Measurements from ENCODE around the gene BAX. TPM values are rescaled to one million over a fixed set of nuclear protein-coding genes. Genes with fewer than 3 reads are reported as not detected.

Gene BAX
- polyA plus RNA-seq, 2 of the 4 experiments (the other 2 are of a cell fraction) = 134 to 299 TPM

DNA sequence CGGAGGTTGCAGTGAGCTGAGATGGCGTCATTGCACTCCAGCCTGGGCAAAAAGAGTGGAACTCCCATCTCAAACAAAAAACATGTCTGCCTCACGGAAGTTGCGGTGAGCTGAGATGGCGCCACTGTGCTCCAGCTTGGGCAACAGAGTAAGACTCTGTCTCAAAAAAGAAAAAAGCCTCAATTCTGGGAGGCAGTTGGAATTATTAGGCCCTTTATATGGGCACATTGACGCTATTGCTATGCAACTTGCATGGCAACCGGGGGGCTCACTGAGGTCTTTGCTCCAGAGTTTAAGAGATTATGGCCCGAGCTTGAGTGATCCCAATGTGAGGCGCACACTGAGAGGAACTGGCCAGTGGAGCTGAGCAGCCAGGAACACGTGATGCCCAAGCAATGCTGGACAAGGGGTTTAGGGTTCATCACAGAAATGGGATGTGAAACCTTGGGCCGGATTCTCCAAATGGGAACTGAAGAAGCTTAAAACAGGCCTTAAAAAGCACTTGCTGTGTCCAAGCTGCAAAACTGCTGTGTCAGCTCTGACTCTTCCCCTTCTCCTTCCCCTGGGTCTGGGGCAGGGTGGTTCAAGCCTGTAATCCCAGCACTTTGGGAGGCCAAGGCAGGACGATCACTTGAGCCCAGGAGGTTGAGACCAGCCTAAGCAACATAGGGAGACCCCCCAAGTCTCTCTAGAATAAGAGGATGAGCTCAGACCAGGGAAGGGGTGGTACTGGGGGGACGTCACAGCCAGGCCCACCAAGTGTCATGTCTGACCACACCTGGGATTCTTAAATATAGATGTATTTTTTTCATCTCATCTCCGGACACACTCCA, 12.9 kb downstream of the BAX start (continued):
- TF ChIP-seq, protein P1, sequence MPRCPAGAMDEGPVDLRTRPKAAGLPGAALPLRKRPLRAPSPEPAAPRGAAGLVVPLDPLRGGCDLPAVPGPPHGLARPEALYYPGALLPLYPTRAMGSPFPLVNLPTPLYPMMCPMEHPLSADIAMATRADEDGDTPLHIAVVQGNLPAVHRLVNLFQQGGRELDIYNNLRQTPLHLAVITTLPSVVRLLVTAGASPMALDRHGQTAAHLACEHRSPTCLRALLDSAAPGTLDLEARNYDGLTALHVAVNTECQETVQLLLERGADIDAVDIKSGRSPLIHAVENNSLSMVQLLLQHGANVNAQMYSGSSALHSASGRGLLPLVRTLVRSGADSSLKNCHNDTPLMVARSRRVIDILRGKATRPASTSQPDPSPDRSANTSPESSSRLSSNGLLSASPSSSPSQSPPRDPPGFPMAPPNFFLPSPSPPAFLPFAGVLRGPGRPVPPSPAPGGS (IDR thresholded peaks at IDR 0.05) = peak; percentile 94
- TF ChIP-seq CEBPB (IDR thresholded peaks at IDR 0.05) = peak in 1 of 2 experiments; percentile 2; a peak in 2 of 4 replicates
- no peak for TF ChIP-seq KDM5A (IDR thresholded peaks at IDR 0.05)
- no peak for TF ChIP-seq RFX5 (IDR thresholded peaks at IDR 0.05)
- TF ChIP-seq EHF (CRISPR knock-in tag; IDR thresholded peaks at IDR 0.05) = no peak; the same call in 1 of the 2 replicates
- peak; percentile 97 for TF ChIP-seq TFCP2L1 (CRISPR knock-in tag; IDR thresholded peaks at IDR 0.05)
- TF ChIP-seq, protein P2, sequence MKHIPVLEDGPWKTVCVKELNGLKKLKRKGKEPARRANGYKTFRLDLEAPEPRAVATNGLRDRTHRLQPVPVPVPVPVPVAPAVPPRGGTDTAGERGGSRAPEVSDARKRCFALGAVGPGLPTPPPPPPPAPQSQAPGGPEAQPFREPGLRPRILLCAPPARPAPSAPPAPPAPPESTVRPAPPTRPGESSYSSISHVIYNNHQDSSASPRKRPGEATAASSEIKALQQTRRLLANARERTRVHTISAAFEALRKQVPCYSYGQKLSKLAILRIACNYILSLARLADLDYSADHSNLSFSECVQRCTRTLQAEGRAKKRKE (CRISPR knock-in tag; IDR thresholded peaks at IDR 0.05; ENCODE audit: low read depth) = peak; percentile 90
- TF ChIP-seq SMC3 (IDR thresholded peaks at IDR 0.05) = peak; percentile 15; the same call in 1 of the 3 replicates
- peak; percentile 74 for TF ChIP-seq POLR2A (IDR thresholded peaks at IDR 0.05; ENCODE audit: low read length)
- TF ChIP-seq, protein P3, sequence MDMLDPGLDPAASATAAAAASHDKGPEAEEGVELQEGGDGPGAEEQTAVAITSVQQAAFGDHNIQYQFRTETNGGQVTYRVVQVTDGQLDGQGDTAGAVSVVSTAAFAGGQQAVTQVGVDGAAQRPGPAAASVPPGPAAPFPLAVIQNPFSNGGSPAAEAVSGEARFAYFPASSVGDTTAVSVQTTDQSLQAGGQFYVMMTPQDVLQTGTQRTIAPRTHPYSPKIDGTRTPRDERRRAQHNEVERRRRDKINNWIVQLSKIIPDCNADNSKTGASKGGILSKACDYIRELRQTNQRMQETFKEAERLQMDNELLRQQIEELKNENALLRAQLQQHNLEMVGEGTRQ (IDR thresholded peaks at IDR 0.05) = peak; percentile 84
- peak; percentile 99; a peak in 4 of 5 replicates for TF ChIP-seq JUN (IDR thresholded peaks at IDR 0.05)
- peak; percentile 100 for TF ChIP-seq MAFK (IDR thresholded peaks at IDR 0.05; ENCODE audit: partially characterized antibody)
- TF ChIP-seq CHD2 (IDR thresholded peaks at IDR 0.05; ENCODE audit: low read length, partially characterized antibody) = peak; percentile 55
- TF ChIP-seq ZSCAN20 (CRISPR knock-in tag; IDR thresholded peaks at IDR 0.05) = peak; percentile 6; the same call in 1 of the 2 replicates
- TF ChIP-seq, protein P4, sequence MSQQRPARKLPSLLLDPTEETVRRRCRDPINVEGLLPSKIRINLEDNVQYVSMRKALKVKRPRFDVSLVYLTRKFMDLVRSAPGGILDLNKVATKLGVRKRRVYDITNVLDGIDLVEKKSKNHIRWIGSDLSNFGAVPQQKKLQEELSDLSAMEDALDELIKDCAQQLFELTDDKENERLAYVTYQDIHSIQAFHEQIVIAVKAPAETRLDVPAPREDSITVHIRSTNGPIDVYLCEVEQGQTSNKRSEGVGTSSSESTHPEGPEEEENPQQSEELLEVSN (IDR thresholded peaks at IDR 0.05; ENCODE audit: borderline replicate concordance, low read depth) = 0 out of 2 replicates have a peak, but pooled peaks have one; percentile 21
- 0 out of 2 replicates have a peak, but pooled peaks have one; percentile 6 for TF ChIP-seq MAZ (IDR thresholded peaks at IDR 0.05; ENCODE audit: borderline replicate concordance, low read depth, low read length)
- peak; percentile 70 for TF ChIP-seq NPAS2 (CRISPR knock-in tag; IDR thresholded peaks at IDR 0.05; ENCODE audit: borderline replicate concordance)
- TF ChIP-seq FOSB (CRISPR knock-in tag; IDR thresholded peaks at IDR 0.05) = peak; percentile 98
- peak; percentile 80 for TF ChIP-seq POLR2AphosphoS2 (conservative IDR thresholded peaks at IDR 0.05; ENCODE audit: low read length)
- 0 out of 5 replicates have a peak, but pooled peaks of 1 of the 2 experiments have one; percentile 33 for TF ChIP-seq EP300 (IDR thresholded peaks at IDR 0.05)
- no peak for TF ChIP-seq SREBF2 (IDR thresholded peaks at IDR 0.05)
- TF ChIP-seq, protein P5, sequence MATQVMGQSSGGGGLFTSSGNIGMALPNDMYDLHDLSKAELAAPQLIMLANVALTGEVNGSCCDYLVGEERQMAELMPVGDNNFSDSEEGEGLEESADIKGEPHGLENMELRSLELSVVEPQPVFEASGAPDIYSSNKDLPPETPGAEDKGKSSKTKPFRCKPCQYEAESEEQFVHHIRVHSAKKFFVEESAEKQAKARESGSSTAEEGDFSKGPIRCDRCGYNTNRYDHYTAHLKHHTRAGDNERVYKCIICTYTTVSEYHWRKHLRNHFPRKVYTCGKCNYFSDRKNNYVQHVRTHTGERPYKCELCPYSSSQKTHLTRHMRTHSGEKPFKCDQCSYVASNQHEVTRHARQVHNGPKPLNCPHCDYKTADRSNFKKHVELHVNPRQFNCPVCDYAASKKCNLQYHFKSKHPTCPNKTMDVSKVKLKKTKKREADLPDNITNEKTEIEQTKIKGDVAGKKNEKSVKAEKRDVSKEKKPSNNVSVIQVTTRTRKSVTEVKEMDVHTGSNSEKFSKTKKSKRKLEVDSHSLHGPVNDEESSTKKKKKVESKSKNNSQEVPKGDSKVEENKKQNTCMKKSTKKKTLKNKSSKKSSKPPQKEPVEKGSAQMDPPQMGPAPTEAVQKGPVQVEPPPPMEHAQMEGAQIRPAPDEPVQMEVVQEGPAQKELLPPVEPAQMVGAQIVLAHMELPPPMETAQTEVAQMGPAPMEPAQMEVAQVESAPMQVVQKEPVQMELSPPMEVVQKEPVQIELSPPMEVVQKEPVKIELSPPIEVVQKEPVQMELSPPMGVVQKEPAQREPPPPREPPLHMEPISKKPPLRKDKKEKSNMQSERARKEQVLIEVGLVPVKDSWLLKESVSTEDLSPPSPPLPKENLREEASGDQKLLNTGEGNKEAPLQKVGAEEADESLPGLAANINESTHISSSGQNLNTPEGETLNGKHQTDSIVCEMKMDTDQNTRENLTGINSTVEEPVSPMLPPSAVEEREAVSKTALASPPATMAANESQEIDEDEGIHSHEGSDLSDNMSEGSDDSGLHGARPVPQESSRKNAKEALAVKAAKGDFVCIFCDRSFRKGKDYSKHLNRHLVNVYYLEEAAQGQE (IDR thresholded peaks at IDR 0.05) = 0 out of 2 replicates have a peak, but pooled peaks have one; percentile 26
- no peak for TF ChIP-seq HDAC2 (IDR thresholded peaks at IDR 0.05)
- TF ChIP-seq TP53 (CRISPR knock-in tag; IDR thresholded peaks at IDR 0.05) = peak; percentile 93
- TF ChIP-seq ZC3H11A (IDR thresholded peaks at IDR 0.05) = no peak
- TF ChIP-seq RARB (CRISPR knock-in tag; IDR thresholded peaks at IDR 0.05) = peak; percentile 91
- TF ChIP-seq HOXB5 (CRISPR knock-in tag; IDR thresholded peaks at IDR 0.05) = peak; percentile 38; the same call in 1 of the 2 replicates
- peak; percentile 60; the same call in 1 of the 2 replicates for TF ChIP-seq HOXB13 (CRISPR knock-in tag; IDR thresholded peaks at IDR 0.05; ENCODE audit: low read depth)
- no peak for TF ChIP-seq PHF8 (IDR thresholded peaks at IDR 0.05; ENCODE audit: borderline replicate concordance, low read depth)
- TF ChIP-seq, protein P6, sequence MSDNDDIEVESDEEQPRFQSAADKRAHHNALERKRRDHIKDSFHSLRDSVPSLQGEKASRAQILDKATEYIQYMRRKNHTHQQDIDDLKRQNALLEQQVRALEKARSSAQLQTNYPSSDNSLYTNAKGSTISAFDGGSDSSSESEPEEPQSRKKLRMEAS (IDR thresholded peaks at IDR 0.05) = peak; percentile 81
